Liver (tissue), 9 donors: ENCODE data around the gene ASIC1. TPM values are rescaled to one million over a fixed set of nuclear protein-coding genes. Genes with fewer than 3 reads are reported as not detected.

Source experiments
- DNase-seq: peaks from one replicate; pipeline ENCODE4 v3.0.0-alpha.2; 2017; ENCODE audit warnings: low spot score
- H3K27ac ChIP-seq, 2 donors: one replicate each; pipeline ENCODE4 v1.7.0; 2013; ENCODE audit warnings: inconsistent platforms in 2 of 2, low read length in 2 of 2, control low read depth in 1 of 2, low read depth in 1 of 2, mild to moderate bottlenecking in 1 of 2
- H3K27me3 ChIP-seq, 4 donors: one replicate each; pipeline versions ENCODE4 v1.6.1 to v1.7.0; 2013; ENCODE audit warnings: low read length in 3 of 4, inconsistent platforms in 1 of 4, mild to moderate bottlenecking in 1 of 4, moderate library complexity in 1 of 4; ENCODE audit not compliant: control insufficient read depth in 4 of 4, insufficient read depth in 4 of 4
- H3K36me3 ChIP-seq, 4 donors: one replicate each; pipeline versions ENCODE4 v1.6.1 to v1.7.0; 2013; ENCODE audit warnings: low read length in 3 of 4, mild to moderate bottlenecking in 3 of 4, low read depth in 1 of 4, moderate library complexity in 1 of 4; ENCODE audit not compliant: control insufficient read depth in 4 of 4, insufficient read depth in 3 of 4
- H3K4me1 ChIP-seq, 4 donors: one replicate each; pipeline versions ENCODE4 v1.6.1 to v1.7.0; 2013; ENCODE audit warnings: low read length in 3 of 4, mild to moderate bottlenecking in 3 of 4, moderate library complexity in 1 of 4; ENCODE audit not compliant: control insufficient read depth in 4 of 4, insufficient read depth in 4 of 4
- H3K4me3 ChIP-seq, 3 donors: one replicate each; pipeline versions ENCODE4 v1.6.1 to v1.7.0; 2013; ENCODE audit warnings: low read length in 3 of 3, control low read depth in 1 of 3, low read depth in 1 of 3, mild to moderate bottlenecking in 1 of 3
- H3K9ac ChIP-seq, 2 donors: one replicate each; pipeline ENCODE4 v1.7.0; 2013; ENCODE audit warnings: low read length in 2 of 2, mild to moderate bottlenecking in 2 of 2, moderate library complexity in 2 of 2, control low read depth in 1 of 2, low read depth in 1 of 2
- H3K9me3 ChIP-seq, 4 donors: one replicate each; pipeline versions ENCODE4 v1.6.1 to v1.7.0; 2013; ENCODE audit warnings: low read length in 3 of 4; ENCODE audit not compliant: control insufficient read depth in 4 of 4
- EGR1 ChIP-seq, 2 donors: IDR thresholded peaks; 2 replicates each; pipeline ENCODE4 v1.6.1; 2016 to 2018; ENCODE audit warnings: antibody characterized with exemption in 2 of 2, low read depth in 2 of 2
- FOXA1 ChIP-seq: IDR thresholded peaks from 2 replicates; pipeline ENCODE4 v1.6.1; 2016; ENCODE audit warnings: antibody characterized with exemption
- FOXA2 ChIP-seq: IDR thresholded peaks from 2 replicates; pipeline ENCODE4 v1.6.1; 2016; ENCODE audit warnings: antibody characterized with exemption
- GABPA ChIP-seq, 2 donors: IDR thresholded peaks in 1 of 2; conservative IDR thresholded peaks in 1 of 2; 2 replicates each; pipeline ENCODE4 v1.6.1; 2016; ENCODE audit warnings: antibody characterized with exemption in 2 of 2, mild to moderate bottlenecking in 1 of 2, moderate library complexity in 1 of 2
- HNF4A ChIP-seq, 2 donors: conservative IDR thresholded peaks; 2 replicates each; pipeline ENCODE4 v1.6.1; 2016; ENCODE audit warnings: antibody characterized with exemption in 2 of 2, mild to moderate bottlenecking in 2 of 2
- HNF4G ChIP-seq: IDR thresholded peaks from 2 replicates; pipeline ENCODE4 v1.6.1; 2016; ENCODE audit warnings: antibody characterized with exemption
- JUND ChIP-seq, 2 donors: IDR thresholded peaks; 2 replicates each; pipeline ENCODE4 v1.6.1; 2016; ENCODE audit warnings: antibody characterized with exemption in 2 of 2
- NR2F2 ChIP-seq: IDR thresholded peaks from 2 replicates; pipeline ENCODE4 v1.6.1; 2016; ENCODE audit warnings: antibody characterized with exemption
- RAD21 ChIP-seq, 2 donors: IDR thresholded peaks; 2 replicates each; pipeline ENCODE4 v1.6.1; 2016; ENCODE audit warnings: antibody characterized with exemption in 2 of 2, mild to moderate bottlenecking in 2 of 2
- RXRA ChIP-seq, 2 donors: IDR thresholded peaks; 2 replicates each; pipeline ENCODE4 v1.6.1; 2017 to 2018; ENCODE audit warnings: antibody characterized with exemption in 2 of 2, mild to moderate bottlenecking in 1 of 2
- SP1 ChIP-seq: IDR thresholded peaks from 2 replicates; pipeline ENCODE4 v1.6.1; 2018; ENCODE audit warnings: antibody characterized with exemption, mild to moderate bottlenecking
- TAF1 ChIP-seq: conservative IDR thresholded peaks from 2 replicates; pipeline ENCODE4 v1.6.1; 2016; ENCODE audit warnings: antibody characterized with exemption, mild to moderate bottlenecking
- YY1 ChIP-seq: IDR thresholded peaks from 2 replicates; pipeline ENCODE4 v1.6.1; 2016; ENCODE audit warnings: antibody characterized with exemption, mild to moderate bottlenecking
- WGBS: extraction: QIAGEN DNeasy Blood & Tissue Kit; methylation state at CpG from one replicate; pipeline ENCODE4 v1.1.7; 2013; 5-methylcytosine and 5-hydroxymethylcytosine counted together
- polyA plus RNA-seq, 2 donors: library from polyadenylated mRNA; stranded (reverse) in 1 of 2; unstranded in 1 of 2; fragments of 200-250 nt in 1 of 2; fragments of >200 nt in 1 of 2; fragmentation: Nextera tagmentation in 1 of 2; extraction: Ambion mirVana in 1 of 2; gene quantifications; one replicate each; pipeline versions ENCODE4 v1.2.1 to v1.2.3, GENCODE V29; 2013 to 2015
- total RNA-seq, 2 donors: library from RNA; depleted of rRNA; stranded (reverse); fragments of >200 nt; gene quantifications; one replicate each; pipeline ENCODE4 v1.2.3, GENCODE V29; 2014
- TF ChIP-seq, protein P1 (sequence below): IDR thresholded peaks from 2 replicates; pipeline ENCODE4 v1.6.1; 2016; ENCODE audit warnings: antibody characterized with exemption
- TF ChIP-seq, protein P2 (sequence below): IDR thresholded peaks from 2 replicates; pipeline ENCODE4 v1.6.1; 2016; ENCODE audit warnings: antibody characterized with exemption, mild to moderate bottlenecking
- TF ChIP-seq, protein P3 (sequence below): IDR thresholded peaks from 2 replicates; pipeline ENCODE4 v1.6.1; 2016; ENCODE audit warnings: antibody characterized with exemption
- TF ChIP-seq, protein P4 (sequence below): fragments of 150-350 bp; IDR thresholded peaks from 2 replicates; pipeline ENCODE4 v1.5.1; 2017; ENCODE audit warnings: improper control_type of control experiment, low read depth, low read length; ENCODE audit not compliant: missing input control
- TF ChIP-seq, protein P5 (sequence below): IDR thresholded peaks from 2 replicates; pipeline ENCODE4 v1.6.1; 2016; ENCODE audit warnings: antibody characterized with exemption
- donor health status: healthy.
- donor health status: healthy.
- donor health status: healthy.
- donor health status: healthy.
- donor health status: healthy.

Gene ASIC1
- total and polyA plus RNA-seq, 4 donors: 0.05 to 0.08 (median 0.06) TPM; not detected in 1

DNA sequence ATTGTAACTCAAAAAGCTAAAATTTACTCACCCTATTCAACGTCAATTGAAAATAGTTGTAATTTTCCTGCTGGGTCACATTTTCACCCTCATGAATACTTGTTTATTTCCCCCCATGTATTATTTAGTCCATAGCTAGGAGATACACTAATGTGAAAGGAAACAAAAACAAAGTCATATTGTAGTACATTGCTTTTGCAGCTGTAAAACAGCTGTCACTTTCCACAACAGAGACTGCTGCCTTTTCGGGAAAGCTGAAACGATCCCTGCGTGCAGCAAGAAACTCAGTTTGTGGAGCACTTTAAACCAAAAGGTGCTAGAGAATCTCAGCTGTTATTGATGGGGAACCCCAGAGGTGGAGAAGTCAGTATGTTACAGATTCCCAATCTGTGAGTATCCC lies 36.4 kb upstream of the ASIC1 start:
- H3K9ac ChIP-seq: no peak overlapping the region

More for the DNA sequence above, 36.4 kb upstream of the ASIC1 start:
- TF ChIP-seq GABPA (IDR thresholded peaks at IDR 0.05 in 1 of 2, conservative IDR thresholded peaks at IDR 0.05 in 1 of 2) (no peak), RAD21 (IDR thresholded peaks at IDR 0.05) (no peak), HNF4G (no peak), TAF1 (no peak), JUND (IDR thresholded peaks at IDR 0.05) (no peak), FOXA1 (no peak), EGR1 (IDR thresholded peaks at IDR 0.05; ENCODE audit: low read depth in 2 of 2) (no peak), NR2F2 (no peak), SP1 (no peak), FOXA2 (no peak), HNF4A (conservative IDR thresholded peaks at IDR 0.05) (no peak), RXRA (IDR thresholded peaks at IDR 0.05) (no peak), YY1 (no peak)
- TF ChIP-seq, protein P1, sequence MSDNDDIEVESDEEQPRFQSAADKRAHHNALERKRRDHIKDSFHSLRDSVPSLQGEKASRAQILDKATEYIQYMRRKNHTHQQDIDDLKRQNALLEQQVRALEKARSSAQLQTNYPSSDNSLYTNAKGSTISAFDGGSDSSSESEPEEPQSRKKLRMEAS: no peak
- TF ChIP-seq, protein P2, sequence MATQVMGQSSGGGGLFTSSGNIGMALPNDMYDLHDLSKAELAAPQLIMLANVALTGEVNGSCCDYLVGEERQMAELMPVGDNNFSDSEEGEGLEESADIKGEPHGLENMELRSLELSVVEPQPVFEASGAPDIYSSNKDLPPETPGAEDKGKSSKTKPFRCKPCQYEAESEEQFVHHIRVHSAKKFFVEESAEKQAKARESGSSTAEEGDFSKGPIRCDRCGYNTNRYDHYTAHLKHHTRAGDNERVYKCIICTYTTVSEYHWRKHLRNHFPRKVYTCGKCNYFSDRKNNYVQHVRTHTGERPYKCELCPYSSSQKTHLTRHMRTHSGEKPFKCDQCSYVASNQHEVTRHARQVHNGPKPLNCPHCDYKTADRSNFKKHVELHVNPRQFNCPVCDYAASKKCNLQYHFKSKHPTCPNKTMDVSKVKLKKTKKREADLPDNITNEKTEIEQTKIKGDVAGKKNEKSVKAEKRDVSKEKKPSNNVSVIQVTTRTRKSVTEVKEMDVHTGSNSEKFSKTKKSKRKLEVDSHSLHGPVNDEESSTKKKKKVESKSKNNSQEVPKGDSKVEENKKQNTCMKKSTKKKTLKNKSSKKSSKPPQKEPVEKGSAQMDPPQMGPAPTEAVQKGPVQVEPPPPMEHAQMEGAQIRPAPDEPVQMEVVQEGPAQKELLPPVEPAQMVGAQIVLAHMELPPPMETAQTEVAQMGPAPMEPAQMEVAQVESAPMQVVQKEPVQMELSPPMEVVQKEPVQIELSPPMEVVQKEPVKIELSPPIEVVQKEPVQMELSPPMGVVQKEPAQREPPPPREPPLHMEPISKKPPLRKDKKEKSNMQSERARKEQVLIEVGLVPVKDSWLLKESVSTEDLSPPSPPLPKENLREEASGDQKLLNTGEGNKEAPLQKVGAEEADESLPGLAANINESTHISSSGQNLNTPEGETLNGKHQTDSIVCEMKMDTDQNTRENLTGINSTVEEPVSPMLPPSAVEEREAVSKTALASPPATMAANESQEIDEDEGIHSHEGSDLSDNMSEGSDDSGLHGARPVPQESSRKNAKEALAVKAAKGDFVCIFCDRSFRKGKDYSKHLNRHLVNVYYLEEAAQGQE: no peak
- TF ChIP-seq, protein P3, sequence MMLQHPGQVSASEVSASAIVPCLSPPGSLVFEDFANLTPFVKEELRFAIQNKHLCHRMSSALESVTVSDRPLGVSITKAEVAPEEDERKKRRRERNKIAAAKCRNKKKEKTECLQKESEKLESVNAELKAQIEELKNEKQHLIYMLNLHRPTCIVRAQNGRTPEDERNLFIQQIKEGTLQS: no peak
- TF ChIP-seq, protein P4, sequence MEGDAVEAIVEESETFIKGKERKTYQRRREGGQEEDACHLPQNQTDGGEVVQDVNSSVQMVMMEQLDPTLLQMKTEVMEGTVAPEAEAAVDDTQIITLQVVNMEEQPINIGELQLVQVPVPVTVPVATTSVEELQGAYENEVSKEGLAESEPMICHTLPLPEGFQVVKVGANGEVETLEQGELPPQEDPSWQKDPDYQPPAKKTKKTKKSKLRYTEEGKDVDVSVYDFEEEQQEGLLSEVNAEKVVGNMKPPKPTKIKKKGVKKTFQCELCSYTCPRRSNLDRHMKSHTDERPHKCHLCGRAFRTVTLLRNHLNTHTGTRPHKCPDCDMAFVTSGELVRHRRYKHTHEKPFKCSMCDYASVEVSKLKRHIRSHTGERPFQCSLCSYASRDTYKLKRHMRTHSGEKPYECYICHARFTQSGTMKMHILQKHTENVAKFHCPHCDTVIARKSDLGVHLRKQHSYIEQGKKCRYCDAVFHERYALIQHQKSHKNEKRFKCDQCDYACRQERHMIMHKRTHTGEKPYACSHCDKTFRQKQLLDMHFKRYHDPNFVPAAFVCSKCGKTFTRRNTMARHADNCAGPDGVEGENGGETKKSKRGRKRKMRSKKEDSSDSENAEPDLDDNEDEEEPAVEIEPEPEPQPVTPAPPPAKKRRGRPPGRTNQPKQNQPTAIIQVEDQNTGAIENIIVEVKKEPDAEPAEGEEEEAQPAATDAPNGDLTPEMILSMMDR: no peak
- TF ChIP-seq, protein P5, sequence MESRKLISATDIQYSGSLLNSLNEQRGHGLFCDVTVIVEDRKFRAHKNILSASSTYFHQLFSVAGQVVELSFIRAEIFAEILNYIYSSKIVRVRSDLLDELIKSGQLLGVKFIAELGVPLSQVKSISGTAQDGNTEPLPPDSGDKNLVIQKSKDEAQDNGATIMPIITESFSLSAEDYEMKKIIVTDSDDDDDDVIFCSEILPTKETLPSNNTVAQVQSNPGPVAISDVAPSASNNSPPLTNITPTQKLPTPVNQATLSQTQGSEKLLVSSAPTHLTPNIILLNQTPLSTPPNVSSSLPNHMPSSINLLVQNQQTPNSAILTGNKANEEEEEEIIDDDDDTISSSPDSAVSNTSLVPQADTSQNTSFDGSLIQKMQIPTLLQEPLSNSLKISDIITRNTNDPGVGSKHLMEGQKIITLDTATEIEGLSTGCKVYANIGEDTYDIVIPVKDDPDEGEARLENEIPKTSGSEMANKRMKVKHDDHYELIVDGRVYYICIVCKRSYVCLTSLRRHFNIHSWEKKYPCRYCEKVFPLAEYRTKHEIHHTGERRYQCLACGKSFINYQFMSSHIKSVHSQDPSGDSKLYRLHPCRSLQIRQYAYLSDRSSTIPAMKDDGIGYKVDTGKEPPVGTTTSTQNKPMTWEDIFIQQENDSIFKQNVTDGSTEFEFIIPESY: no peak
- H3K36me3 ChIP-seq: no peaks in the 10 kb centered on the region
- peaks cover 3 to 11% (median 8%) of the 10 kb centered on the region in 4 donors for H3K4me1 ChIP-seq
- no peak overlapping the region for H3K4me3 ChIP-seq
- DNase-seq: no peak
- H3K27me3 ChIP-seq: no peaks in the 10 kb centered on the region
- WGBS: 93% methylated on average over 4 of the region's 4 CpGs
- H3K9me3 ChIP-seq: no peaks in the 10 kb centered on the region
- H3K27ac ChIP-seq: no peak overlapping the region
